Keratinocyte (primary cell): ENCODE data around the gene CALCOCO1. TPM values are rescaled to one million over a fixed set of nuclear protein-coding genes. Genes with fewer than 3 reads are reported as not detected.

Experiments used
- DNase-seq: peaks from one replicate; pipeline ENCODE4 v3.0.0-alpha.2; 2011; ENCODE audit warnings: low read depth, missing footprints, low spot score
- FAIRE-seq: peaks from 2 replicates; lab custom pipeline; 2011; peaks lifted over from hg19 to GRCh38; lab: Jason Lieb, UNC
- H2AFZ ChIP-seq: 2 replicates; pipeline ENCODE4 v1.6.0; 2012; ENCODE audit warnings: low read length, control low read depth, inconsistent platforms; ENCODE audit not compliant: control insufficient read depth
- H3K27ac ChIP-seq: 2 replicates; pipeline ENCODE4 v1.5.1; 2011; ENCODE audit warnings: low read length; ENCODE audit not compliant: control insufficient read depth, insufficient read depth
- H3K27me3 ChIP-seq: 3 replicates; pipeline ENCODE4 v1.6.0; 2011; ENCODE audit warnings: low read length; ENCODE audit not compliant: control insufficient read depth, insufficient read depth; ENCODE audit errors: extremely low read depth
- H3K36me3 ChIP-seq, 2 experiments: 2 replicates in 1 of 2; 3 replicates in 1 of 2; pipeline ENCODE4 v1.5.1; 2011; ENCODE audit warnings: low read length in 2 of 2, mild to moderate bottlenecking in 1 of 2; ENCODE audit not compliant: control insufficient read depth in 2 of 2, insufficient read depth in 2 of 2; ENCODE audit errors: extremely low read depth in 1 of 2
- H3K4me1 ChIP-seq: 3 replicates; pipeline ENCODE4 v1.5.1; 2011; ENCODE audit warnings: low read length; ENCODE audit not compliant: control insufficient read depth, insufficient read depth; ENCODE audit errors: extremely low read depth
- H3K4me2 ChIP-seq: 3 replicates; pipeline ENCODE4 v1.6.0; 2011; ENCODE audit warnings: low read depth, low read length; ENCODE audit not compliant: control insufficient read depth, insufficient read depth; ENCODE audit errors: extremely low read depth
- H3K4me3 ChIP-seq, 3 experiments: fragments of 200-600 bp in 1 of 3; sonication (generic) in 1 of 3; 2 replicates in 2 of 3; 3 replicates in 1 of 3; pipeline ENCODE4 v1.5.1; 2011 to 2016; ENCODE audit warnings: low read length in 3 of 3, mild to moderate bottlenecking in 3 of 3, control low read depth in 2 of 3, inconsistent platforms in 1 of 3, low read depth in 1 of 3, mixed read lengths in 1 of 3, mixed run types in 1 of 3, moderate library complexity in 1 of 3; ENCODE audit not compliant: control insufficient read depth in 2 of 3, insufficient read depth in 2 of 3; ENCODE audit errors: extremely low read depth in 1 of 3
- H3K79me2 ChIP-seq: 2 replicates; pipeline ENCODE4 v1.6.0; 2012; ENCODE audit warnings: low read length; ENCODE audit not compliant: control insufficient read depth, insufficient read depth
- H3K9ac ChIP-seq: 3 replicates; pipeline ENCODE4 v1.6.0; 2011; ENCODE audit warnings: low read length; ENCODE audit not compliant: control insufficient read depth, insufficient read depth; ENCODE audit errors: extremely low read depth
- H3K9me1 ChIP-seq: 3 replicates; pipeline ENCODE4 v1.6.0; 2011; ENCODE audit warnings: low read length; ENCODE audit not compliant: control insufficient read depth, insufficient read depth; ENCODE audit errors: extremely low read depth
- H3K9me3 ChIP-seq: 2 replicates; pipeline ENCODE4 v1.5.1; 2012; ENCODE audit warnings: low read depth, low read length; ENCODE audit not compliant: control insufficient read depth
- H4K20me1 ChIP-seq: 3 replicates; pipeline ENCODE4 v1.6.0; 2011; ENCODE audit warnings: low read length; ENCODE audit not compliant: control insufficient read depth, insufficient read depth; ENCODE audit errors: extremely low read depth
- CTCF ChIP-seq, 3 experiments: IDR thresholded peaks in 1 of 3; conservative IDR thresholded peaks in 1 of 3; optimal IDR thresholded peaks in 1 of 3; 2 replicates in 2 of 3; 3 replicates in 1 of 3; pipeline versions ENCODE3 to v1.5.1; 2011; ENCODE audit warnings: low read length in 3 of 3, mild to moderate bottlenecking in 3 of 3, moderate library complexity in 2 of 3, control low read depth in 1 of 3, inconsistent platforms in 1 of 3; ENCODE audit not compliant: insufficient read depth in 2 of 3; ENCODE audit errors: extremely low read depth in 1 of 3
- EZH2 ChIP-seq: IDR thresholded peaks from one replicate; pipeline ENCODE4 v1.6.1; 2012; ENCODE audit warnings: inconsistent platforms, mild to moderate bottlenecking, low read length, moderate library complexity
- dilution Hi-C: fragments of 300-500 bp; cut with MboI; formaldehyde crosslinking; loops from one replicate; pipeline ENCODE4 v1.7.0; 2020; ENCODE audit warnings: low sequenced_read_pairs; ENCODE audit not compliant: extremely low pct_ligation_motif_present
- polyA plus RNA-seq, 5 experiments: library from polyadenylated mRNA; depleted of rRNA in 3 of 5; stranded (reverse) in 3 of 5; stranded (forward) in 1 of 5; unstranded in 1 of 5; fragments of >200 nt; gene quantifications; 1 replicate in 1 of 5; 2 replicates in 3 of 5; 3 replicates in 1 of 5; pipeline versions ENCODE4 v1.2.1 to v1.2.3, GENCODE V29; 2011 to 2012; ENCODE audit warnings: missing spikeins in 2 of 5, low read depth in 1 of 5, low replicate concordance in 1 of 5

The CALCOCO1 gene
- polyA plus RNA-seq, 1 donor (not counting 4 experiments of a cell fraction or from before 2014, with no cell fraction given) = 67.3 TPM

- no peak for FAIRE-seq
- Histone ChIP-seq H3K79me2 (no peaks in the 10 kb centered on the region), H3K27me3 (peaks cover 45% of the 10 kb centered on the region)
Observed at GRCh38 chr12:53736592-53736991, 9.3 kb upstream of the CALCOCO1 start.

GRCh38 chr12:53735556-53735955 lies 8.3 kb upstream of the CALCOCO1 start:
- TF ChIP-seq EZH2 (no peak), CTCF (optimal IDR thresholded peaks at IDR 0.05 in 1 of 3, IDR thresholded peaks at IDR 0.05 in 1 of 3, conservative IDR thresholded peaks at IDR 0.05 in 1 of 3; ENCODE audit: extremely low read depth in 1 of 3, insufficient read depth in 2 of 3, low read length in 3 of 3) (no peak)
- FAIRE-seq = no peak
- H3K27me3 ChIP-seq = peaks cover 41% of the 10 kb centered on the region

More at GRCh38 chr12:53736592-53736991, 9.3 kb upstream of the CALCOCO1 start:
- H3K4me2 ChIP-seq = no peak overlapping the region
- no peaks in the 10 kb centered on the region for H3K9me1 ChIP-seq
- dilution Hi-C loops = no loop called here
- H3K9ac ChIP-seq = no peak overlapping the region
- no peaks in the 10 kb centered on the region for H3K36me3 ChIP-seq
- no peak overlapping the region for H2AFZ ChIP-seq
- no peaks in the 10 kb centered on the region for H3K4me1 ChIP-seq
- no peak for DNase-seq
- H3K27ac ChIP-seq = no peak overlapping the region
- no peak overlapping the region for H3K4me3 ChIP-seq
- H4K20me1 ChIP-seq = no peaks in the 10 kb centered on the region
- no peaks in the 10 kb centered on the region for H3K9me3 ChIP-seq
- TF ChIP-seq EZH2 (no peak), CTCF (optimal IDR thresholded peaks at IDR 0.05 in 1 of 3, IDR thresholded peaks at IDR 0.05 in 1 of 3, conservative IDR thresholded peaks at IDR 0.05 in 1 of 3; ENCODE audit: extremely low read depth in 1 of 3, insufficient read depth in 2 of 3, low read length in 3 of 3) (no peak)

More at GRCh38 chr12:53735556-53735955, 8.3 kb upstream of the CALCOCO1 start:
- no peak for DNase-seq
- no peaks in the 10 kb centered on the region for H3K36me3 ChIP-seq
- no peak overlapping the region for H3K4me2 ChIP-seq
- no peaks in the 10 kb centered on the region for H3K79me2 ChIP-seq
- H3K27ac ChIP-seq = no peak overlapping the region
- H3K4me1 ChIP-seq = no peaks in the 10 kb centered on the region
- H3K9me1 ChIP-seq = no peaks in the 10 kb centered on the region
- H4K20me1 ChIP-seq = no peaks in the 10 kb centered on the region
- H2AFZ ChIP-seq = no peak overlapping the region
- dilution Hi-C loops = no loop called here
- H3K4me3 ChIP-seq = no peak overlapping the region
- H3K9me3 ChIP-seq = no peaks in the 10 kb centered on the region
- no peak overlapping the region for H3K9ac ChIP-seq
